ENCODE results near the gene FOXP1. TPM values are rescaled to one million over a fixed set of nuclear protein-coding genes. Genes with fewer than 3 reads are reported as not detected.

The FOXP1 gene
- total and polyA plus RNA-seq, 2 donors (not counting 1 experiment from before 2014, with no cell fraction given): 70.3 to 101 TPM

GRCh38 chr3:71413572-71413971 is 170.0 kb downstream of the FOXP1 start:
- Histone ChIP-seq H3K9me3 (ENCODE audit: control insufficient read depth, insufficient read depth, low read depth, low read length) (no peaks in the 10 kb centered on the region), H3K4me2 (ENCODE audit: extremely low read depth, insufficient read depth, low read length) (no peak overlapping the region), H3K4me3 (replicated peaks in 1 of 4; ENCODE audit: control extremely low read depth in 1 of 4, insufficient read depth in 1 of 4, low read depth in 3 of 4, low read length in 4 of 4) (no peak overlapping the region), H2AFZ (ENCODE audit: low read length) (no peak overlapping the region), H3K27ac (ENCODE audit: insufficient read depth, low read length) (no peak overlapping the region), H3K27me3 (ENCODE audit: control insufficient read depth, insufficient read depth, low read length) (no peaks in the 10 kb centered on the region), H3K9ac (ENCODE audit: insufficient read depth, low read length) (no peak overlapping the region), H4K20me1 (ENCODE audit: control insufficient read depth, extremely low read depth, insufficient read depth, low read length) (no peaks in the 10 kb centered on the region), H3K79me2 (ENCODE audit: control insufficient read depth, insufficient read depth, low read length) (no peaks in the 10 kb centered on the region), H3K4me1 (ENCODE audit: control insufficient read depth, extremely low read depth, insufficient read depth, low read length) (no peaks in the 10 kb centered on the region), H3K36me3 (ENCODE audit: control insufficient read depth, insufficient read depth, low read length) (no peaks in the 10 kb centered on the region)
- no peak for DNase-seq (ENCODE audit: low read depth in 2 of 2)
- TF ChIP-seq CTCF (conservative IDR thresholded peaks at IDR 0.05 in 1 of 2, IDR thresholded peaks at IDR 0.05 in 1 of 2; ENCODE audit: low read depth in 1 of 2, low read length in 2 of 2): no peak
- TF ChIP-seq EZH2 (IDR thresholded peaks at IDR 0.05; ENCODE audit: low read length, missing control alignments): no peak

- Histone ChIP-seq H3K27me3 (ENCODE audit: control insufficient read depth, insufficient read depth, low read length) (no peaks in the 10 kb centered on the region), H3K4me2 (ENCODE audit: extremely low read depth, insufficient read depth, low read length) (no peak overlapping the region), H3K27ac (ENCODE audit: insufficient read depth, low read length) (no peak overlapping the region), H3K4me1 (ENCODE audit: control insufficient read depth, extremely low read depth, insufficient read depth, low read length) (no peaks in the 10 kb centered on the region), H3K4me3 (replicated peaks in 1 of 4; ENCODE audit: control extremely low read depth in 1 of 4, insufficient read depth in 1 of 4, low read depth in 3 of 4, low read length in 4 of 4) (no peak overlapping the region), H3K9ac (ENCODE audit: insufficient read depth, low read length) (no peak overlapping the region), H3K79me2 (ENCODE audit: control insufficient read depth, insufficient read depth, low read length) (no peaks in the 10 kb centered on the region), H3K36me3 (ENCODE audit: control insufficient read depth, insufficient read depth, low read length) (no peaks in the 10 kb centered on the region), H4K20me1 (ENCODE audit: control insufficient read depth, extremely low read depth, insufficient read depth, low read length) (no peaks in the 10 kb centered on the region), H2AFZ (ENCODE audit: low read length) (no peak overlapping the region), H3K9me3 (ENCODE audit: control insufficient read depth, insufficient read depth, low read depth, low read length) (no peaks in the 10 kb centered on the region)
- DNase-seq (ENCODE audit: low read depth in 2 of 2): no peak
- TF ChIP-seq EZH2 (IDR thresholded peaks at IDR 0.05; ENCODE audit: low read length, missing control alignments): no peak
- TF ChIP-seq CTCF (conservative IDR thresholded peaks at IDR 0.05 in 1 of 2, IDR thresholded peaks at IDR 0.05 in 1 of 2; ENCODE audit: low read depth in 1 of 2, low read length in 2 of 2): no peak
These were observed 174.2 kb downstream of the FOXP1 start for GRCh38 chr3:71409352-71409751.

GRCh38 chr3:71408903-71409302 is 174.6 kb downstream of the FOXP1 start:
- no peak overlapping the region for H3K4me2 ChIP-seq (ENCODE audit: extremely low read depth, insufficient read depth, low read length)
- no peak for DNase-seq (ENCODE audit: low read depth in 2 of 2)
- no peaks in the 10 kb centered on the region for H3K79me2 ChIP-seq (ENCODE audit: control insufficient read depth, insufficient read depth, low read length)
- H3K36me3 ChIP-seq (ENCODE audit: control insufficient read depth, insufficient read depth, low read length): no peaks in the 10 kb centered on the region
- H2AFZ ChIP-seq (ENCODE audit: low read length): no peak overlapping the region
- no peak overlapping the region for H3K4me3 ChIP-seq (replicated peaks in 1 of 4; ENCODE audit: control extremely low read depth in 1 of 4, insufficient read depth in 1 of 4, low read depth in 3 of 4, low read length in 4 of 4)
- no peak overlapping the region for H3K27ac ChIP-seq (ENCODE audit: insufficient read depth, low read length)
- no peaks in the 10 kb centered on the region for H4K20me1 ChIP-seq (ENCODE audit: control insufficient read depth, extremely low read depth, insufficient read depth, low read length)
- no peak overlapping the region for H3K9ac ChIP-seq (ENCODE audit: insufficient read depth, low read length)
- no peaks in the 10 kb centered on the region for H3K4me1 ChIP-seq (ENCODE audit: control insufficient read depth, extremely low read depth, insufficient read depth, low read length)
- no peak for TF ChIP-seq CTCF (conservative IDR thresholded peaks at IDR 0.05 in 1 of 2, IDR thresholded peaks at IDR 0.05 in 1 of 2; ENCODE audit: low read depth in 1 of 2, low read length in 2 of 2)
- no peak for TF ChIP-seq EZH2 (IDR thresholded peaks at IDR 0.05; ENCODE audit: low read length, missing control alignments)
- H3K9me3 ChIP-seq (ENCODE audit: control insufficient read depth, insufficient read depth, low read depth, low read length): no peaks in the 10 kb centered on the region
- H3K27me3 ChIP-seq (ENCODE audit: control insufficient read depth, insufficient read depth, low read length): no peaks in the 10 kb centered on the region

Measured in fibroblast of lung (primary cell).